Aortic smooth muscle cell (primary cell): Measurements from ENCODE around the gene VCAM1. TPM values are rescaled to one million over a fixed set of nuclear protein-coding genes. Genes with fewer than 3 reads are reported as not detected.

ENCODE experiments used
- total RNA-seq: library from RNA; depleted of rRNA; stranded (reverse); fragments of >200 nt; gene quantifications from 2 replicates; pipeline ENCODE4 v1.2.3, GENCODE V29; 2014

VCAM1 gene
- 0.66 and 12.7 TPM in 2 replicates for total RNA-seq

GRCh38 chr1:100719490-100719889, at the start of gene VCAM1:
VCAM1 (plus strand) TSS chr1:100719742; CDS start chr1:100719861, 119 bp downstream.

Other genes with a start within 250 kb of the VCAM1 start
- under 0.01 TPM in 1 of 2 replicates, not detected in the other for gene GPR88, start 181.6 kb upstream of the VCAM1 start, total RNA-seq
- gene EXTL2, start 175.1 kb downstream of the VCAM1 start, total RNA-seq, result 26.6 and 28.4 TPM in 2 replicates
- gene SLC30A7, start 176.3 kb downstream of the VCAM1 start, total RNA-seq, result 28.4 and 33.4 TPM in 2 replicates